Prostate gland (tissue), 2 donors: ENCODE measurements around the gene SSX1. TPM values are rescaled to one million over a fixed set of nuclear protein-coding genes. Genes with fewer than 3 reads are reported as not detected.
"Not testable (repeated sequence)": the region's sequence is repeated elsewhere in the genome, so short reads cannot be mapped to it uniquely, and the experiment has no call there.

ENCODE experiments used
- DNase-seq: peaks from one replicate; pipeline ENCODE4 v3.0.0-alpha.2; 2019; ENCODE audit warnings: low spot score
- H3K27ac ChIP-seq, 2 donors: fragments of 200-600 bp; sonication (generic); 2 replicates each; pipeline ENCODE4 v1.5.1; 2017 to 2019
- H3K27me3 ChIP-seq: fragments of 200-600 bp; sonication (generic); replicated peaks from 2 replicates; pipeline ENCODE4 v1.5.1; 2019; ENCODE audit not compliant: insufficient read depth
- H3K36me3 ChIP-seq, 2 donors: fragments of 200-600 bp; sonication (generic); 1 replicate in 1 of 2; 2 replicates in 1 of 2; pipeline versions ENCODE4 v1.5.1 to v1.8.1; 2017 to 2019
- H3K4me1 ChIP-seq: fragments of 200-600 bp; sonication (generic); replicated peaks from 2 replicates; pipeline ENCODE4 v1.5.1; 2019
- H3K4me3 ChIP-seq, 2 donors: fragments of 200-600 bp; sonication (generic); 2 replicates each; pipeline ENCODE4 v1.5.1; 2017 to 2019
- H3K9me3 ChIP-seq: fragments of 200-600 bp; sonication (generic); 2 replicates; pipeline ENCODE4 v1.5.1; 2017
- CTCF ChIP-seq, 4 experiments: fragments of 200-600 bp in 2 of 4; fragments of 450-650 bp in 2 of 4; sonication (generic) in 2 of 4; IDR thresholded peaks; 1 replicate in 3 of 4; 2 replicates in 1 of 4; pipeline ENCODE4 v1.5.1; 2016 to 2019; ENCODE audit warnings: antibody characterized with exemption in 4 of 4, mild to moderate bottlenecking in 2 of 4, moderate library complexity in 2 of 4
- POLR2A ChIP-seq: fragments of 450-650 bp; IDR thresholded peaks from one replicate; pipeline ENCODE4 v1.6.1; 2016; ENCODE audit warnings: antibody characterized with exemption, mild to moderate bottlenecking
- POLR2AphosphoS5 ChIP-seq: sonication (generic); formaldehyde crosslinking; IDR thresholded peaks from one replicate; pipeline ENCODE4 v1.6.1; 2017; ENCODE audit warnings: antibody characterized with exemption
- WGBS: methylation state at CpG from one replicate; pipeline ENCODE4 v1.1.5; 2018; 5-methylcytosine and 5-hydroxymethylcytosine counted together
- intact Hi-C: fragments of 100-400 bp; cut with DNase I; formaldehyde crosslinking; loops from one replicate; pipeline ENCODE4 v1.14.2; 2022
- total RNA-seq, 2 donors: library from RNA; depleted of rRNA; stranded (reverse); fragments of >200 nt; gene quantifications; one replicate each; pipeline ENCODE4 v1.1.0, GENCODE V29; 2016

The SSX1 gene
- not detected for total RNA-seq

- WGBS, result 93% methylated on average over 18 of the region's 20 CpGs
- H3K9me3 ChIP-seq, H3K4me1 ChIP-seq, intact Hi-C loops, H3K27me3 ChIP-seq, H3K36me3 ChIP-seq, DNase-seq, H3K4me3 ChIP-seq, H3K27ac ChIP-seq: not testable (repeated sequence)
Observed at GRCh38 chrX:48255062-48255796, at the start of gene SSX1. TSS of gene SSX1 (plus strand) at chrX:48255392. CDS start at chrX:48257242, 1,850 bp downstream.

GRCh38 chrX:48214341-48214740, 40.9 kb upstream of the SSX1 start:
- H3K36me3 ChIP-seq, H3K27ac ChIP-seq, H3K9me3 ChIP-seq, DNase-seq, H3K4me3 ChIP-seq, intact Hi-C loops, H3K4me1 ChIP-seq, H3K27me3 ChIP-seq: not testable (repeated sequence)
- 44% methylated on average over 4 of the region's 4 CpGs for WGBS

- H3K27me3 ChIP-seq, H3K4me1 ChIP-seq, H3K4me3 ChIP-seq, DNase-seq, H3K36me3 ChIP-seq, H3K27ac ChIP-seq, intact Hi-C loops, H3K9me3 ChIP-seq: not testable (repeated sequence)
- WGBS, result 86% methylated on average over 3 of the region's 4 CpGs
Observed at GRCh38 chrX:48224196-48224595, 31.0 kb upstream of the SSX1 start.

- H3K4me1 ChIP-seq, H3K27me3 ChIP-seq, H3K4me3 ChIP-seq, DNase-seq, H3K9me3 ChIP-seq, H3K27ac ChIP-seq, H3K36me3 ChIP-seq, intact Hi-C loops: not testable (repeated sequence)
- WGBS, result 39% methylated on average over 3 of the region's 6 CpGs
Observed at GRCh38 chrX:48252945-48253344, 2.2 kb upstream of the SSX1 start.

- H3K36me3 ChIP-seq, intact Hi-C loops, DNase-seq, H3K4me3 ChIP-seq, H3K27ac ChIP-seq, H3K27me3 ChIP-seq, H3K9me3 ChIP-seq, H3K4me1 ChIP-seq: not testable (repeated sequence)
Observed at GRCh38 chrX:48274365-48274764, 19.2 kb downstream of the SSX1 start.

- H3K4me1 ChIP-seq, result no peaks in the 10 kb centered on the region
- H3K9me3 ChIP-seq, result no peaks in the 10 kb centered on the region
- H3K27ac ChIP-seq, result no peak overlapping the region
- WGBS, result 66% methylated on average over 5 of the region's 9 CpGs
- H3K4me3 ChIP-seq, result no peak overlapping the region
- intact Hi-C loops, result no loop called here
- no peak for DNase-seq
- H3K36me3 ChIP-seq, result no peaks in the 10 kb centered on the region
- H3K27me3 ChIP-seq, result no peaks in the 10 kb centered on the region
- TF ChIP-seq POLR2AphosphoS5 (no peak), POLR2A (no peak), CTCF (IDR thresholded peaks at IDR 0.05) (no peak)
Observed at GRCh38 chrX:48278958-48279357, 23.8 kb downstream of the SSX1 start.

- H3K4me1 ChIP-seq, H3K9me3 ChIP-seq, DNase-seq, intact Hi-C loops, H3K27ac ChIP-seq, H3K27me3 ChIP-seq, H3K4me3 ChIP-seq, H3K36me3 ChIP-seq: not testable (repeated sequence)
- WGBS, result 90% methylated on average over 3 of the region's 3 CpGs
Observed at GRCh38 chrX:48280729-48281128, 25.5 kb downstream of the SSX1 start.

- no peaks in the 10 kb centered on the region for H3K9me3 ChIP-seq
- H3K36me3 ChIP-seq, result no peaks in the 10 kb centered on the region
- no peak overlapping the region for H3K4me3 ChIP-seq
- H3K4me1 ChIP-seq, result no peaks in the 10 kb centered on the region
- no peak for TF ChIP-seq POLR2AphosphoS5
- no peak for TF ChIP-seq CTCF (IDR thresholded peaks at IDR 0.05)
- no peak for TF ChIP-seq POLR2A
- no peak for DNase-seq
- H3K27me3 ChIP-seq, result no peaks in the 10 kb centered on the region
- intact Hi-C loops, result no loop called here
- no peak overlapping the region for H3K27ac ChIP-seq
- 95% methylated on average over 11 of the region's 11 CpGs for WGBS
Observed at GRCh38 chrX:48306175-48306574, 51.0 kb downstream of the SSX1 start.

- H3K4me1 ChIP-seq, H3K9me3 ChIP-seq, H3K27ac ChIP-seq, DNase-seq, H3K4me3 ChIP-seq, H3K36me3 ChIP-seq, H3K27me3 ChIP-seq, intact Hi-C loops: not testable (repeated sequence)
- WGBS, result 61% methylated on average over 2 of the region's 2 CpGs
Observed at GRCh38 chrX:48313996-48314395, 58.8 kb downstream of the SSX1 start.
